T-cell (primary cell): Measurements from ENCODE around the gene NELL1. TPM values are rescaled to one million over a fixed set of nuclear protein-coding genes. Genes with fewer than 3 reads are reported as not detected.

Experiments
- ATAC-seq, 4 experiments: fragments of 200-7000 bp in 3 of 4; fragments of 150-1000 bp in 1 of 4; cut with Tn5 transposase; replicated peaks in 1 of 4; 1 replicate in 3 of 4; 2 replicates in 1 of 4; pipeline ENCODE4 v1.10.0; 2021; ENCODE audit warnings: moderate library complexity in 3 of 4, mild to moderate bottlenecking in 2 of 4, moderate number of reproducible peaks in 1 of 4
- CTCF ChIA-PET, 2 donors: fragments of 300-600 bp; sonication (Branson Sonifier 250); formaldehyde crosslinking; loops; one replicate each; lab custom pipeline; 2022; ENCODE audit warnings: antibody characterized with exemption in 2 of 2; lab: Charles Lee
- POLR2A ChIA-PET, 2 donors: fragments of 300-600 bp; sonication (Branson Sonifier 250); formaldehyde crosslinking; loops; one replicate each; lab custom pipeline; 2022; ENCODE audit warnings: antibody characterized with exemption in 2 of 2; lab: Charles Lee
- DNase-seq, 35 experiments: peaks; one replicate each; pipeline versions ENCODE4 v3.0.0 to v3.0.0-alpha.2; 2013 to 2023
- H3K27ac ChIP-seq: one replicate; pipeline ENCODE4 v1.5.1; 2013; ENCODE audit warnings: low read length
- H3K27me3 ChIP-seq, 2 experiments: replicated peaks in 1 of 2; 1 replicate in 1 of 2; 2 replicates in 1 of 2; pipeline versions ENCODE4 v1.6.1 to v1.7.0; 2013; ENCODE audit warnings: low read length in 1 of 2, mixed read lengths in 1 of 2; ENCODE audit not compliant: control insufficient read depth in 2 of 2, insufficient read depth in 2 of 2; ENCODE audit errors: extremely low read depth in 1 of 2
- H3K36me3 ChIP-seq, 2 donors: 1 replicate in 1 of 2; 2 replicates in 1 of 2; pipeline versions ENCODE4 v1.6.1 to v1.7.0; 2013; ENCODE audit warnings: low read length in 1 of 2; ENCODE audit not compliant: control insufficient read depth in 2 of 2, insufficient read depth in 1 of 2; ENCODE audit errors: extremely low read depth in 1 of 2
- H3K4me1 ChIP-seq, 2 experiments: 1 replicate in 1 of 2; 2 replicates in 1 of 2; pipeline versions ENCODE4 v1.6.1 to v1.7.0; 2013; ENCODE audit warnings: low read length in 2 of 2, mixed read lengths in 1 of 2; ENCODE audit not compliant: insufficient read depth in 2 of 2, control insufficient read depth in 1 of 2; ENCODE audit errors: extremely low read depth in 1 of 2
- H3K4me3 ChIP-seq, 2 donors: 1 replicate in 1 of 2; 2 replicates in 1 of 2; pipeline versions ENCODE4 v1.5.1 to v1.7.0; 2013; ENCODE audit warnings: mild to moderate bottlenecking in 2 of 2, low read length in 1 of 2, moderate library complexity in 1 of 2; ENCODE audit not compliant: control insufficient read depth in 1 of 2; ENCODE audit errors: extremely low read depth in 1 of 2
- H3K9me3 ChIP-seq: 2 replicates; pipeline ENCODE4 v1.7.0; 2013
- H3K27ac Mint-ChIP-seq, 2 donors: one replicate each; pipeline ENCODE4 v1.8.0; 2020 to 2021; ENCODE audit warnings: mild to moderate bottlenecking in 2 of 2, mixed read lengths in 2 of 2
- H3K27me3 Mint-ChIP-seq, 2 donors: one replicate each; pipeline ENCODE4 v1.8.0; 2021 to 2022; ENCODE audit warnings: mixed read lengths in 2 of 2
- H3K36me3 Mint-ChIP-seq: one replicate; pipeline ENCODE4 v1.8.0; 2021; ENCODE audit warnings: mixed read lengths
- H3K4me1 Mint-ChIP-seq, 3 donors: one replicate each; pipeline ENCODE4 v1.8.0; 2020 to 2022; ENCODE audit warnings: mixed read lengths in 3 of 3, mild to moderate bottlenecking in 1 of 3
- H3K4me3 Mint-ChIP-seq, 3 donors: one replicate each; pipeline ENCODE4 v1.8.0; 2020 to 2022; ENCODE audit warnings: mild to moderate bottlenecking in 3 of 3, mixed read lengths in 3 of 3, moderate library complexity in 3 of 3
- H3K9me3 Mint-ChIP-seq, 3 donors: one replicate each; pipeline ENCODE4 v1.8.0; 2020 to 2022; ENCODE audit warnings: mixed read lengths in 3 of 3
- WGBS: methylation state at CpG from one replicate; pipeline ENCODE4 v1.1.5; 2013; ENCODE audit warnings: missing lambda C conversion rate; ENCODE audit not compliant: insufficient coverage; 5-methylcytosine and 5-hydroxymethylcytosine counted together
- total RNA-seq, 35 experiments: library from RNA in 6 of 35; stranded (reverse) in 6 of 35; fragments of 120-200 nt in 1 of 35; gene quantifications; one replicate each; pipeline versions ENCODE4 v1.2.1 to v1.2.4 and lab custom pipeline; 2013 to 2026

NELL1 gene
- total RNA-seq, 5 donors from 2014 or later (not counting 1 experiment from before 2014, with no cell fraction given) = not detected

- no peaks in the 10 kb centered on the region for H3K27me3 Mint-ChIP-seq
- ChIA-PET POLR2A (no interaction called here), CTCF (no interaction called here)
- H3K4me3 Mint-ChIP-seq = no peak overlapping the region
- no peaks in the 10 kb centered on the region for H3K4me1 Mint-ChIP-seq
- WGBS = 86% methylated on average over 1 of the region's 5 CpGs
- no peaks in the 10 kb centered on the region for H3K36me3 ChIP-seq
- H3K27ac Mint-ChIP-seq = no peak overlapping the region
- no peaks in the 10 kb centered on the region for H3K36me3 Mint-ChIP-seq
- DNase-seq = no peak
- no peak overlapping the region for H3K27ac ChIP-seq
- no peaks in the 10 kb centered on the region for H3K9me3 ChIP-seq
- H3K27me3 ChIP-seq = no peaks in the 10 kb centered on the region
- H3K4me3 ChIP-seq = no peak overlapping the region
- no peaks in the 10 kb centered on the region for H3K4me1 ChIP-seq
- H3K9me3 Mint-ChIP-seq = peaks cover 4 to 11% (median 8%) of the 10 kb centered on the region in 3 donors
- ATAC-seq = no peak
Measured at GRCh38 chr11:20731676-20732215, 62.4 kb downstream of the NELL1 start.

GRCh38 chr11:20739107-20739506 is 69.7 kb downstream of the NELL1 start:
- no peaks in the 10 kb centered on the region for H3K4me1 ChIP-seq
- H3K27ac ChIP-seq = no peak overlapping the region
- Mint-ChIP-seq H3K4me1 (no peaks in the 10 kb centered on the region), H3K9me3 (peaks cover 0 to 8% (median 0%) of the 10 kb centered on the region in 3 donors), H3K4me3 (no peak overlapping the region), H3K27ac (no peak overlapping the region), H3K27me3 (peaks cover 0 to 2% of the 10 kb centered on the region in 2 donors), H3K36me3 (no peaks in the 10 kb centered on the region)
- DNase-seq (no peak), ATAC-seq (no peak)
- CTCF ChIA-PET = no interaction called here
- 57% methylated on average over 7 of the region's 8 CpGs for WGBS
- H3K4me3 ChIP-seq = no peak overlapping the region
- H3K27me3 ChIP-seq = no peaks in the 10 kb centered on the region
- no peaks in the 10 kb centered on the region for H3K9me3 ChIP-seq
- POLR2A ChIA-PET = no interaction called here
- H3K36me3 ChIP-seq = no peaks in the 10 kb centered on the region

GRCh38 chr11:20739577-20739976 is 70.2 kb downstream of the NELL1 start:
- no peak for ATAC-seq
- peaks cover 0 to 9% (median 0%) of the 10 kb centered on the region in 3 donors for H3K9me3 Mint-ChIP-seq

GRCh38 chr11:20754933-20755332 is 85.5 kb downstream of the NELL1 start:
- no peak overlapping the region for H3K4me3 Mint-ChIP-seq
- no peaks in the 10 kb centered on the region for H3K36me3 Mint-ChIP-seq
- DNase-seq = no peak
- no peak for ATAC-seq
- H3K9me3 Mint-ChIP-seq = peaks cover 0 to 4% (median 3%) of the 10 kb centered on the region in 3 donors
- POLR2A ChIA-PET = no interaction called here
- no peaks in the 10 kb centered on the region for H3K4me1 Mint-ChIP-seq
- H3K36me3 ChIP-seq = no peaks in the 10 kb centered on the region
- no peaks in the 10 kb centered on the region for H3K27me3 ChIP-seq
- no peaks in the 10 kb centered on the region for H3K27me3 Mint-ChIP-seq
- no peaks in the 10 kb centered on the region for H3K4me1 ChIP-seq
- H3K27ac Mint-ChIP-seq = no peak overlapping the region
- H3K27ac ChIP-seq = no peak overlapping the region
- no peak overlapping the region for H3K4me3 ChIP-seq
- H3K9me3 ChIP-seq = no peaks in the 10 kb centered on the region
- no CpG with 5 or more reads among the region's 6 CpGs for WGBS
- CTCF ChIA-PET = no interaction called here

More at GRCh38 chr11:20739577-20739976, 70.2 kb downstream of the NELL1 start:
- H3K36me3 ChIP-seq = no peaks in the 10 kb centered on the region
- H3K4me3 ChIP-seq = no peak overlapping the region
- no peak overlapping the region for H3K4me3 Mint-ChIP-seq
- WGBS = 91% methylated on average over 1 of the region's 4 CpGs
- no peaks in the 10 kb centered on the region for H3K4me1 ChIP-seq
- peaks cover 0 to 2% of the 10 kb centered on the region in 2 donors for H3K27me3 Mint-ChIP-seq
- H3K27me3 ChIP-seq = no peaks in the 10 kb centered on the region
- POLR2A ChIA-PET = no interaction called here
- H3K27ac Mint-ChIP-seq = no peak overlapping the region
- CTCF ChIA-PET = no interaction called here
- H3K27ac ChIP-seq = no peak overlapping the region
- H3K36me3 Mint-ChIP-seq = no peaks in the 10 kb centered on the region
- H3K9me3 ChIP-seq = no peaks in the 10 kb centered on the region
- DNase-seq = no peak
- H3K4me1 Mint-ChIP-seq = no peaks in the 10 kb centered on the region

GRCh38 chr11:20759541-20759940 is 90.2 kb downstream of the NELL1 start:
- H3K27ac Mint-ChIP-seq = no peak overlapping the region
- ChIA-PET CTCF (no interaction called here), POLR2A (no interaction called here)
- Histone ChIP-seq H3K4me1 (no peaks in the 10 kb centered on the region), H3K27ac (no peak overlapping the region), H3K36me3 (no peaks in the 10 kb centered on the region), H3K9me3 (no peaks in the 10 kb centered on the region), H3K4me3 (no peak overlapping the region), H3K27me3 (no peaks in the 10 kb centered on the region)
- ATAC-seq (no peak), DNase-seq (no peak)
- 100% methylated on average over 1 of the region's 2 CpGs for WGBS
- peaks cover 4 to 7% (median 5%) of the 10 kb centered on the region in 3 donors for H3K9me3 Mint-ChIP-seq
- no peaks in the 10 kb centered on the region for H3K27me3 Mint-ChIP-seq
- no peak overlapping the region for H3K4me3 Mint-ChIP-seq
- no peaks in the 10 kb centered on the region for H3K36me3 Mint-ChIP-seq
- no peaks in the 10 kb centered on the region for H3K4me1 Mint-ChIP-seq

GRCh38 chr11:20760811-20761210 is 91.4 kb downstream of the NELL1 start:
- Mint-ChIP-seq H3K36me3 (no peaks in the 10 kb centered on the region), H3K4me1 (no peaks in the 10 kb centered on the region), H3K4me3 (no peak overlapping the region), H3K27ac (no peak overlapping the region), H3K9me3 (peaks cover 4 to 7% (median 5%) of the 10 kb centered on the region in 3 donors), H3K27me3 (no peaks in the 10 kb centered on the region)
- WGBS = 84% methylated on average over 6 of the region's 6 CpGs
- CTCF ChIA-PET = no interaction called here
- no peak for DNase-seq
- no peaks in the 10 kb centered on the region for H3K4me1 ChIP-seq
- no peak overlapping the region for H3K27ac ChIP-seq
- no peaks in the 10 kb centered on the region for H3K27me3 ChIP-seq
- no peaks in the 10 kb centered on the region for H3K36me3 ChIP-seq
- POLR2A ChIA-PET = no interaction called here
- ATAC-seq = no peak
- no peaks in the 10 kb centered on the region for H3K9me3 ChIP-seq
- H3K4me3 ChIP-seq = no peak overlapping the region
